Ascending aorta (tissue), 2 donors: ENCODE results near the gene EHMT1. TPM values are rescaled to one million over a fixed set of nuclear protein-coding genes. Genes with fewer than 3 reads are reported as not detected.

Experiments used
- DNase-seq, 2 donors: peaks; one replicate each; pipeline ENCODE4 v3.0.0-alpha.2; 2019; ENCODE audit warnings: low spot score in 2 of 2
- H3K27ac ChIP-seq, 2 donors: fragments of 200-600 bp; sonication (generic); one replicate each; pipeline ENCODE4 v1.5.1; 2016 to 2017; ENCODE audit warnings: mild to moderate bottlenecking in 1 of 2
- H3K27me3 ChIP-seq: fragments of 200-600 bp; sonication (generic); one replicate; pipeline ENCODE4 v1.5.1; 2017
- H3K36me3 ChIP-seq, 2 donors: fragments of 200-600 bp; sonication (generic); one replicate each; pipeline ENCODE4 v1.5.1; 2016
- H3K4me1 ChIP-seq, 2 donors: fragments of 200-600 bp; sonication (generic); one replicate each; pipeline ENCODE4 v1.5.1; 2016 to 2017; ENCODE audit warnings: mild to moderate bottlenecking in 1 of 2
- H3K4me3 ChIP-seq, 2 donors: fragments of 200-600 bp; sonication (generic); one replicate each; pipeline ENCODE4 v1.5.1; 2016 to 2017; ENCODE audit warnings: mild to moderate bottlenecking in 1 of 2
- H3K9me3 ChIP-seq, 2 donors: fragments of 200-600 bp; sonication (generic); one replicate each; pipeline ENCODE4 v1.5.1; 2016
- CTCF ChIP-seq, 3 experiments: fragments of 200-600 bp in 2 of 3; fragments of 450-650 bp in 1 of 3; sonication (generic) in 2 of 3; IDR thresholded peaks; one replicate each; pipeline ENCODE4 v1.5.1; 2016 to 2019; ENCODE audit warnings: antibody characterized with exemption in 3 of 3, mild to moderate bottlenecking in 1 of 3, moderate library complexity in 1 of 3
- intact Hi-C: fragments of 100-400 bp; cut with DNase I; formaldehyde crosslinking; loops from one replicate; pipeline ENCODE4 v1.15.1; 2023
- total RNA-seq: library from RNA; depleted of rRNA; stranded (reverse); fragments of >200 nt; gene quantifications from one replicate; pipeline ENCODE4 v1.1.0, GENCODE V29; 2016

The EHMT1 gene
- total RNA-seq, 1 donor from 2014 or later, result 49.9 TPM

DNA sequence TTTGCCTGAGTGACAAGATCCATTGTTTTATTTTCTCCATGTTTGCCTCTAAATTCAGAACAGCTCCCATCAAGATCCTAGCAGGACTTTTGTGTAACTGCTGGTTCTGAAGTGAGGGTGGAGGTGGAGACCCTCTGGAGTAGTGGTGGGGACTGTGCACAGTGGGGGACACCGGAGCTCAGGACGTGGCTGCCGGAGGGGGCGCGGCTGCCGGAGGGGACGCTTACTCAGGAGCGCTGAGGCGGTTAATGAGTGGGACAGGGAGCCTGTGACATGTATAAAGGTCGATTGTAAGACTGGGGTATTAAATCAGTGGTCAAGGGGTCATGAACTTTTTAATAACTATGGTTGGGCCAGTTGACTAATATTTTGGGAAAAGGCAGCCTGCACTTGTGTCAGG is 131.8 kb downstream of the EHMT1 start:
- H3K4me1 ChIP-seq, result no peaks in the 10 kb centered on the region
- no peak for DNase-seq
- no peak for TF ChIP-seq CTCF (IDR thresholded peaks at IDR 0.05)
- H3K27me3 ChIP-seq, result no peaks in the 10 kb centered on the region
- peaks cover 0 to 5% of the 10 kb centered on the region in 2 donors for H3K9me3 ChIP-seq
- peaks cover 41 to 59% of the 10 kb centered on the region in 2 donors for H3K36me3 ChIP-seq
- no peak overlapping the region for H3K27ac ChIP-seq
- intact Hi-C loops, result no loop called here
- no peak overlapping the region for H3K4me3 ChIP-seq

DNA sequence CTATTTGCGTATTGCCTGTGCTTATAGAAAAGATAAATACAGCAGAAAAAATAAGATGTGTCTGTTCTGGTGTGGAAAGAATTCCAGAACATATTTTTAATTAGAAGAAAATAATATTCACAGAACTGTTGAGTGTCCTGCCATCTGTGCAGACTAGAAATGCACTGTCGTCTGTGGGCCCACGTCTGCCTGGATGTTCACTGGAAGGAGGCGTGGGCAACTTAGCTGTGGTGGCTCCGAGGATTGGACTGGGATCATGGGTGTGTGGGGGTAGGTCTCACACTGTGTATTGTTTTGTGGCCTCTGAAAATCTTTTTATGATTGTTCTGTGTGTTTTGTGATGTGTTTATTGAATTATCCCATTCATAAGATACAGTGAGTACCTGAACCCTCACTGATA is 132.8 kb downstream of the EHMT1 start:
- H3K4me1 ChIP-seq, result no peaks in the 10 kb centered on the region
- intact Hi-C loops, result no loop called here
- H3K27me3 ChIP-seq, result no peaks in the 10 kb centered on the region
- no peak overlapping the region for H3K27ac ChIP-seq
- no peak for TF ChIP-seq CTCF (IDR thresholded peaks at IDR 0.05)
- H3K9me3 ChIP-seq, result peaks cover 0 to 7% of the 10 kb centered on the region in 2 donors
- H3K4me3 ChIP-seq, result no peak overlapping the region
- DNase-seq, result no peak
- peaks cover 35 to 54% of the 10 kb centered on the region in 2 donors for H3K36me3 ChIP-seq

DNA sequence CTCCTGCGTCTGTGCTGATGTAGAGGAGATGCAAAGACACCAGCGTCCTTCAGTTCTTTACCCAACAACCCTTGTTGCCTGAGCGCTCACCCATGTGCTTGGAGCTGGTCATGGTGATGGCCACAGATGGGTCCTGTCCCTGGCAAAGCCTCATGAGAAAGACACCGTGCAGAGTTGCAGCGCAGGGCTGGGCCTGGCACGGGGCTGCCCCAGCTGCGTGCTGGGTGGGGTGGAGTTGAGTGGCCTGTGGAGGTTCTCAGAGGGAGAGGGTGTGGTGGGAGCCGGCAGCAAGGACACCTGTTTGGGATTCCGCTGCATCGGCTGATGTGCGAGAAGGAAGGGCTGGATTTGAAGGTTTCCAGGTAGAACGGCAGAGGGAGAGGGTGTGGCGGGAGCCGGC is 133.6 kb downstream of the EHMT1 start:
- H3K4me1 ChIP-seq, result no peaks in the 10 kb centered on the region
- no peak overlapping the region for H3K27ac ChIP-seq
- peaks cover 0 to 7% of the 10 kb centered on the region in 2 donors for H3K9me3 ChIP-seq
- no peaks in the 10 kb centered on the region for H3K27me3 ChIP-seq
- H3K4me3 ChIP-seq, result no peak overlapping the region
- TF ChIP-seq CTCF (IDR thresholded peaks at IDR 0.05), result no peak
- intact Hi-C loops, result no loop called here
- no peak for DNase-seq
- H3K36me3 ChIP-seq, result peaks cover 31 to 46% of the 10 kb centered on the region in 2 donors

DNA sequence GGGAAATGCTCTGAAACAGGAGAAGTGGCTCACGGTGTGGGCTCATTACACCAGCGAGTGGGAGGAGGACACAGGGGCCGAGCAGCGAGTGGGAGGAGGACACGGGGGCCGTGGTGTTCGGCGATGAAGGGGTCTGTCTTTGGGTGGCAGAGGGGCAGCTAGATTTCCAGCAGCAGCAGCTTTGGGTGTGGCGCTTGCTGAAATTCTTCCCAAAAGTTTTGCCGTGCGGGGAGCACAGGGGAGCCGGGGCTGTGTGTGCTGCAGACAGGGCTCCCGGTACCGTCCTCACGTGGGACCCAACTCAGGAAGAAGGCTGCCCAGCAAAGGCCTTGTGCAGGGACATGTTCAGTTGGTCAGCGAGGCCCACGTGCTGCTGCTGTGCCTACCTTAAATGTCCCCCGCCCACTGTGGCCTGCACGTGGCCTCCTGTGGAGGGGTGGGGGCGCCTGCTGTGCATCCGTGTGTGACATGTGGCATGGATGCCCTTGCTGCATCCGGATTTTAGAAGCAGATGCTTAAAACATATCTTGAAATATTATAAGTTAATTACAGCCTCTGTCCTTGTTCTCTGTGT is 134.5 kb downstream of the EHMT1 start:
- peaks cover 27 to 53% of the 10 kb centered on the region in 2 donors for H3K36me3 ChIP-seq
- intact Hi-C loops, result no loop called here

GRCh38 chr9:137755261-137755927 is 136.6 kb downstream of the EHMT1 start:
- H3K36me3 ChIP-seq, result peaks cover 34 to 73% of the 10 kb centered on the region in 2 donors
- no peaks in the 10 kb centered on the region for H3K27me3 ChIP-seq
- no peak for DNase-seq
- H3K9me3 ChIP-seq, result peaks cover 0 to 7% of the 10 kb centered on the region in 2 donors
- H3K4me3 ChIP-seq, result no peak overlapping the region
- no peak overlapping the region for H3K27ac ChIP-seq
- intact Hi-C loops, result no loop called here
- no peak for TF ChIP-seq CTCF (IDR thresholded peaks at IDR 0.05)
- H3K4me1 ChIP-seq, result no peaks in the 10 kb centered on the region

More for the DNA sequence above, 134.5 kb downstream of the EHMT1 start:
- no peaks in the 10 kb centered on the region for H3K27me3 ChIP-seq
- H3K9me3 ChIP-seq, result peaks cover 0 to 7% of the 10 kb centered on the region in 2 donors
- H3K27ac ChIP-seq, result no peak overlapping the region
- no peak for TF ChIP-seq CTCF (IDR thresholded peaks at IDR 0.05)
- DNase-seq, result no peak
- H3K4me1 ChIP-seq, result no peaks in the 10 kb centered on the region
- H3K4me3 ChIP-seq, result no peak overlapping the region
